WERI-Rb-1 (cell line): ENCODE results near the gene TTLL1.

ENCODE experiments used
- DNase-seq: peaks from one replicate; pipeline ENCODE4 v3.0.0-alpha.2; 2020
- H3K27ac ChIP-seq: fragments of 250-450 bp; sonication (Bioruptor Pico); 2 replicates; pipeline ENCODE4 v1.5.1; 2020; ENCODE audit warnings: mild to moderate bottlenecking, moderate library complexity
- H3K27me3 ChIP-seq: fragments of 250-450 bp; sonication (Bioruptor Pico); 2 replicates; pipeline ENCODE4 v1.5.1; 2021; ENCODE audit warnings: mild to moderate bottlenecking, low read depth, moderate library complexity; ENCODE audit not compliant: insufficient read depth, severe bottlenecking
- H3K36me3 ChIP-seq: fragments of 250-450 bp; sonication (Bioruptor Pico); 2 replicates; pipeline ENCODE4 v1.5.1; 2020; ENCODE audit warnings: mild to moderate bottlenecking, moderate library complexity
- H3K4me3 ChIP-seq: 2 replicates; pipeline ENCODE4 v1.5.1; 2011; ENCODE audit warnings: low read depth, mild to moderate bottlenecking, control low read depth, low read length
- H3K9me3 ChIP-seq: fragments of 250-450 bp; sonication (Bioruptor Pico); 2 replicates; pipeline ENCODE4 v1.5.1; 2021; ENCODE audit warnings: mild to moderate bottlenecking, moderate library complexity; ENCODE audit not compliant: severe bottlenecking
- TF ChIP-seq, protein P1 (sequence below): IDR thresholded peaks from 2 replicates; pipeline ENCODE4 v1.5.1; 2011; ENCODE audit warnings: low read depth, mild to moderate bottlenecking, control low read depth, inconsistent platforms, low read length

The TTLL1 gene

DNA sequence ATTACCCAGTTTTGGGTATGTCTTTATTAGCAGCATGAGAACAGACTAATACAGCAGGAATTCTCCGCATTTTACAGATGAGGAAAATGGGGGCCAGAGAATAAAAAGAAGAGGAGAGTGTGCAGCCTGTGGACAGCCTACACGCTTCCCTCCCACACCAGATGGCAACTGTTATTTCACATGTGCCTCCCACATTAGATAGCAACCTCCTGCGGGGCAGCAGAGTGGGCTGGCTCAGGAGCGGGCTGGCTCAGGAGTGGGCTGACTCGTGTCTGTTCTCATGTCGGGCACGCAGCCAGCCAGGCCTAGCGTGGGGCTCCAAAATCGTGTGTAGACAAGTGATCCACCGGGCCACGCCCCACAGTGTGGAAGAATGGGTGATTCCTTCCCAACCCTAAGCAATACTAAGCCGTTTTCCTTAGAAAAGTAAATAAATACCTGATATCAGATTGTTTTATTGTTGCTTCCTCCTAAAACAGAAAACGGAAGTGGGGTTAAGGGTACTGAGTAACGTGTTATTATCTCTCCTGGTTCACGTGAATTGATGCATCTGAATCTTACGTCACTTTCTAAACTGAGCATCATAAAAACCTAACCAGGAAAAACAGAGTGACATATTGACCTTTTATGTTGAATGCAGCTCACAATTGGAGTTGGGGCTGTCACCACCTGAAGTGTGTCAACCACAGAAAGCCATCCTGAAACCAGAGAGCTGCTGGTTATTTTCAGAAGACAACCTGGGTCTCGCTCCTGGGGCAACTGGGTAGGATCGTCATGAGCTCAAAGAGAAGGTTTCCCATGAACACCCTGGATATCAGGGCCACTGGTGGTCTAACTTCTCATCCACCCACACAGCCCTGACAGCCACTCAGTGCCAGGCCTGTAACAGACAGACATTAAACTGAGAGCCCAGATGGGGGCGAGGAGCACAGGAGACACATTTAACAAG is 3.3 kb downstream of the TTLL1 start:
- no peak overlapping the region for H3K4me3 ChIP-seq
- no peak for DNase-seq
- TF ChIP-seq, protein P1, sequence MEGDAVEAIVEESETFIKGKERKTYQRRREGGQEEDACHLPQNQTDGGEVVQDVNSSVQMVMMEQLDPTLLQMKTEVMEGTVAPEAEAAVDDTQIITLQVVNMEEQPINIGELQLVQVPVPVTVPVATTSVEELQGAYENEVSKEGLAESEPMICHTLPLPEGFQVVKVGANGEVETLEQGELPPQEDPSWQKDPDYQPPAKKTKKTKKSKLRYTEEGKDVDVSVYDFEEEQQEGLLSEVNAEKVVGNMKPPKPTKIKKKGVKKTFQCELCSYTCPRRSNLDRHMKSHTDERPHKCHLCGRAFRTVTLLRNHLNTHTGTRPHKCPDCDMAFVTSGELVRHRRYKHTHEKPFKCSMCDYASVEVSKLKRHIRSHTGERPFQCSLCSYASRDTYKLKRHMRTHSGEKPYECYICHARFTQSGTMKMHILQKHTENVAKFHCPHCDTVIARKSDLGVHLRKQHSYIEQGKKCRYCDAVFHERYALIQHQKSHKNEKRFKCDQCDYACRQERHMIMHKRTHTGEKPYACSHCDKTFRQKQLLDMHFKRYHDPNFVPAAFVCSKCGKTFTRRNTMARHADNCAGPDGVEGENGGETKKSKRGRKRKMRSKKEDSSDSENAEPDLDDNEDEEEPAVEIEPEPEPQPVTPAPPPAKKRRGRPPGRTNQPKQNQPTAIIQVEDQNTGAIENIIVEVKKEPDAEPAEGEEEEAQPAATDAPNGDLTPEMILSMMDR: no peak

DNA sequence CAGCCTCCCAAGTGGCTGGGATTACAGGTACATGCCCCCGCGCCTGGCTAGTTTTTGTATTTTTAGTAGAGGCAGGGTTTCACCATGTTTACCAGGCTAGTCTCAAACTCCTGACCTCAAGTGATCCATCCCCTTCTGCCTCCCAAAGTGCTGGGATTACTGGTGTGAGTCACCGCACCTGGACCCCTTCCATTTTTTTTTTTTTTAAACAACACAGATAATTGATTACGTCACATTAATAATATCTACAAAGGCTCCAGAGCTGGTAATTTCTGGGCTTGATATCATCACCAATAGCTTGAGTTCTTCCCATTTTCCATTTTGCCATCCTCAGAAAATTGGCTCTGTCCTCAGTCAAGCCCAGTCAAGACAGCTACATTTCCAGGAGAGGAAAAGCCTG is 7.2 kb downstream of the TTLL1 start:
- no peak overlapping the region for H3K27ac ChIP-seq
- no peaks in the 10 kb centered on the region for H3K27me3 ChIP-seq
- no peaks in the 10 kb centered on the region for H3K9me3 ChIP-seq
- no peak overlapping the region for H3K4me3 ChIP-seq
- TF ChIP-seq, protein P1: no peak
- no peak for DNase-seq
- no peaks in the 10 kb centered on the region for H3K36me3 ChIP-seq

More for the DNA sequence above, 3.3 kb downstream of the TTLL1 start:
- H3K27me3 ChIP-seq: no peaks in the 10 kb centered on the region
- H3K9me3 ChIP-seq: no peaks in the 10 kb centered on the region
- H3K36me3 ChIP-seq: no peaks in the 10 kb centered on the region
- H3K27ac ChIP-seq: no peak overlapping the region

DNA sequence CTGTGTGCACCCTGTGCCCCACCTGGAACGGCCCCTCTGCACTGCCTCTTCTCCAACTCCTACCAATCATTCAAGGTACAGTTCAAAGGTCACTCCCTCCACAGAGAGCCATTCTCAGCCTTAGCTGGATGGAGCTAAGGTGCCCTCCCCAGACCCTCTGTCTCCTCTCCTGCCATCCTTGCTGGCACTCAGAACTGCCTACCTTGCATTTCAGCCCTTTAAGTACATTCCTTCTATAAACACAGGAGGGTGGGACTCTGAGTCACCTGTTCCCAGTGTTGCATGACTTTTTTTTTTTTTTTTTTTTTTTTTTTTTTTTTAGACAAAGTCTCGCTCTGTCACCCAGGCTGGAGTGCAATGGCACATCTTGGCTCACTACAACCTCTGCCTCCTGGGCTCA is 8.6 kb downstream of the TTLL1 start:
- TF ChIP-seq, protein P1: no peak
- no peak for DNase-seq
- no peaks in the 10 kb centered on the region for H3K9me3 ChIP-seq

DNA sequence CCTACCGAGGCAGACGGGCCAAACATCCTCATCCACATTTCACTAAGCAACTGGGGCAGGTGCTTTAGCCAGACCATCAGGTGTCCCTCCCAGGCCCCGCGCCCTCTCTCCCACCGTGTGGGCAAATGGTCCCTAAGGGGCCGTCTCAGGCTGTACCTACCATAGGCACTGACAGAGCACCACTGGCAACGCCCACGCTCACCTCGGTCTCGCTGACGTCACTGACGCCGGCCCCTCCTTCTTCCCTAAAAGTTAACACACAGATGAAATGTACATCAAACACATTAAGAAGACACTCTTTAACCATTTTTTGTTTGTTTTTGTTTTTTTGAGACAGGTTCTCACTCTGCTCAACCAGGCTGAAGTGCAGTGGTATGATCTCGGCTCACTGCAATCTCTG is 9.4 kb downstream of the TTLL1 start:
- TF ChIP-seq, protein P1: no peak
- H3K9me3 ChIP-seq: no peaks in the 10 kb centered on the region
- no peak for DNase-seq
- no peaks in the 10 kb centered on the region for H3K27me3 ChIP-seq
- no peaks in the 10 kb centered on the region for H3K36me3 ChIP-seq
- no peak overlapping the region for H3K27ac ChIP-seq
- no peak overlapping the region for H3K4me3 ChIP-seq

More for the DNA sequence above, 8.6 kb downstream of the TTLL1 start:
- H3K36me3 ChIP-seq: no peaks in the 10 kb centered on the region
- no peak overlapping the region for H3K27ac ChIP-seq
- H3K4me3 ChIP-seq: no peak overlapping the region
- H3K27me3 ChIP-seq: no peaks in the 10 kb centered on the region

DNA sequence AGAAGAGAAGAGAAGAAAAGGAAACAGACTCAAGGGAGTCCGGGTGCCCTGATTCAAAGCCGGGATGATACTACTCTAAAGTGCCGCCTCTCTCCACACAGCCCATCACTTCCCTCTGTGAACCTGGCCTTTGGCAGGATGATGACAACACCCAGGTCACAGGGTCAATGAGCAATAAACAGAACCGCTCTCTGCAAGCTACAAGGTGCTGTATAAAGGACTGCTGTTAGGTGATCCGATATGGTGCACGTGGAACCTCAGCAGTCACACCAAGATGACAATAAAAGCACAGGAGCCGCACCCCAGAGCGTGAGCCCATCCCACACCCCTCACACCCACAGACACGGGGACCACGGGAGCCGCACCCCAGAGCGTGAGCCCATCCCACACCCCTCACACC is 10.7 kb downstream of the TTLL1 start:
- Histone ChIP-seq H3K4me3 (no peak overlapping the region), H3K9me3 (no peaks in the 10 kb centered on the region), H3K27me3 (no peaks in the 10 kb centered on the region), H3K36me3 (no peaks in the 10 kb centered on the region), H3K27ac (no peak overlapping the region)
- no peak for DNase-seq
- TF ChIP-seq, protein P1: no peak
